HEK293T (cell line): ENCODE results near the gene COL1A1.

ENCODE experiments used
- FOXK2 ChIP-seq: fragments of 450-650 bp; IDR thresholded peaks from 2 replicates; pipeline ENCODE4 v1.6.1; 2016; ENCODE audit warnings: mild to moderate bottlenecking
- HDGF ChIP-seq: fragments of 450-650 bp; IDR thresholded peaks from 2 replicates; pipeline ENCODE4 v1.6.1; 2017; ENCODE audit warnings: antibody characterized with exemption, borderline replicate concordance
- SP1 ChIP-seq: fragments of 450-650 bp; IDR thresholded peaks from 2 replicates; pipeline ENCODE4 v1.6.1; 2017
- TARDBP ChIP-seq: fragments of 450-650 bp; IDR thresholded peaks from 2 replicates; pipeline ENCODE4 v1.6.1; 2016

GRCh38 chr17:50163843-50164696 is 37.4 kb downstream of the COL1A1 start:
- TF ChIP-seq TARDBP: no peak
- TF ChIP-seq FOXK2: no peak
- no peak for TF ChIP-seq SP1
- TF ChIP-seq HDGF: no peak
